ENCODE measurements around the gene WFIKKN2.
"Not testable (repeated sequence)": the region's sequence is repeated elsewhere in the genome, so short reads cannot be mapped to it uniquely, and the experiment has no call there.

The WFIKKN2 gene

GRCh38 chr17:50872710-50873424 is 37.5 kb downstream of the WFIKKN2 start:
- DNase-seq (ENCODE audit: low read depth in 1 of 2, low spot score in 1 of 2) = no peak

GRCh38 chr17:50875074-50875473 is 39.7 kb downstream of the WFIKKN2 start:
- DNase-seq (ENCODE audit: low read depth in 1 of 2, low spot score in 1 of 2) = no peak

- not testable (repeated sequence) for DNase-seq (ENCODE audit: low read depth in 1 of 2, low spot score in 1 of 2)
Measured at GRCh38 chr17:50877042-50877441, 41.7 kb downstream of the WFIKKN2 start.

GRCh38 chr17:50877838-50878237 is 42.5 kb downstream of the WFIKKN2 start:
- DNase-seq (ENCODE audit: low read depth in 1 of 2, low spot score in 1 of 2) = no peak

GRCh38 chr17:50879086-50879485 is 43.7 kb downstream of the WFIKKN2 start:
- DNase-seq (ENCODE audit: low read depth in 1 of 2, low spot score in 1 of 2) = no peak

GRCh38 chr17:50881182-50881581 is 45.8 kb downstream of the WFIKKN2 start:
- no peak for DNase-seq (ENCODE audit: low read depth in 1 of 2, low spot score in 1 of 2)

- DNase-seq (ENCODE audit: low read depth in 1 of 2, low spot score in 1 of 2) = no peak
Measured at GRCh38 chr17:50882851-50883250, 47.5 kb downstream of the WFIKKN2 start.

GRCh38 chr17:50883850-50884438 is 48.6 kb downstream of the WFIKKN2 start:
- DNase-seq (ENCODE audit: low read depth in 1 of 2, low spot score in 1 of 2) = no peak

GRCh38 chr17:50884439-50885311 is 49.3 kb downstream of the WFIKKN2 start:
- DNase-seq (ENCODE audit: low read depth in 1 of 2, low spot score in 1 of 2) = no peak

GRCh38 chr17:50887705-50888245 is 52.4 kb downstream of the WFIKKN2 start:
- no peak for DNase-seq (ENCODE audit: low read depth in 1 of 2, low spot score in 1 of 2)

- DNase-seq (ENCODE audit: low read depth in 1 of 2, low spot score in 1 of 2) = no peak
Measured at GRCh38 chr17:50889528-50890118, 54.2 kb downstream of the WFIKKN2 start.

GRCh38 chr17:50890675-50891516 is 55.5 kb downstream of the WFIKKN2 start:
- no peak for DNase-seq (ENCODE audit: low read depth in 1 of 2, low spot score in 1 of 2)

- DNase-seq (ENCODE audit: low read depth in 1 of 2, low spot score in 1 of 2) = no peak
Measured at GRCh38 chr17:50891577-50891989, 56.2 kb downstream of the WFIKKN2 start.

All from stimulated activated CD4-positive, alpha-beta T cell treated with anti-CD3 and anti-CD28 coated beads, Interleukin-15, amount 100 ng/mL, for 1 hour (primary cell).